HepG2 (cell line): ENCODE data around the gene SIVA1. TPM values are rescaled to one million over a fixed set of nuclear protein-coding genes. Genes with fewer than 3 reads are reported as not detected.

Experiments used
- ATAC-seq: fragments of 200-7000 bp; cut with Tn5 transposase; 3 replicates; pipeline ENCODE4 v1.9.1; 2020; ENCODE audit warnings: mild to moderate bottlenecking, moderate library complexity
- BruUV-seq: library from RNA; stranded (reverse); fragments of 400-500 nt; replicated peaks from 2 replicates; lab custom pipeline; 2021; lab: Mats Ljungman, UMichigan
- CTCF ChIA-PET: fragments of 300-600 bp; formaldehyde crosslinking; extraction: SDS; loops from one replicate; lab custom pipeline; 2021; ENCODE audit warnings: low total read pairs, inconsistent platforms, low intra/inter-chr PET ratio; lab: Yijun Ruan, JAX
- POLR2A ChIA-PET: fragments of 350-600 bp; sonication (Branson Sonifier 250); formaldehyde crosslinking; loops from one replicate; lab custom pipeline; 2020; ENCODE audit warnings: antibody characterized with exemption, inconsistent platforms; lab: Yijun Ruan, JAX
- DNase-seq: peaks from one replicate; pipeline ENCODE4 v3.0.0-alpha.2; 2015; ENCODE audit warnings: low spot score
- FAIRE-seq: peaks from 3 replicates; lab custom pipeline; 2011; peaks lifted over from hg19 to GRCh38; lab: Jason Lieb, UNC
- H2AFZ ChIP-seq: one replicate; pipeline ENCODE4 v1.6.1; 2011; ENCODE audit warnings: low read length, inconsistent platforms
- H3K27ac ChIP-seq: fragments of 300-600 bp; 3 replicates; pipeline ENCODE4 v1.8.0; 2011; ENCODE audit warnings: mixed run types, mild to moderate bottlenecking, mixed read lengths, low read length, inconsistent platforms; ENCODE audit not compliant: insufficient read depth; ENCODE audit errors: extremely low read length
- H3K27me3 ChIP-seq, 2 experiments: fragments of 200-600 bp in 1 of 2; 2 replicates in 1 of 2; 3 replicates in 1 of 2; pipeline versions ENCODE4 v1.6.0 to v1.8.0; 2011; ENCODE audit warnings: low read length in 2 of 2, mild to moderate bottlenecking in 2 of 2, moderate library complexity in 2 of 2, inconsistent platforms in 1 of 2; ENCODE audit not compliant: insufficient read depth in 2 of 2, control insufficient read depth in 1 of 2
- H3K36me3 ChIP-seq, 2 experiments: fragments of 200-600 bp in 1 of 2; replicated peaks in 1 of 2; 2 replicates in 1 of 2; 3 replicates in 1 of 2; pipeline versions ENCODE4 v1.5.1 to v1.8.0; 2011; ENCODE audit warnings: low read length in 2 of 2, inconsistent platforms in 1 of 2; ENCODE audit not compliant: insufficient read depth in 2 of 2, control insufficient read depth in 1 of 2
- H3K4me1 ChIP-seq: 2 replicates; pipeline ENCODE4 v1.5.1; 2012; ENCODE audit warnings: low read length, inconsistent platforms; ENCODE audit not compliant: insufficient read depth
- H3K4me2 ChIP-seq: 2 replicates; pipeline ENCODE4 v1.6.0; 2011; ENCODE audit warnings: low read depth, low read length, inconsistent platforms
- H3K4me3 ChIP-seq, 3 experiments: fragments of 200-600 bp in 1 of 3; sonication (generic), shearing (Covaris generic) in 1 of 3; replicated peaks in 1 of 3; 2 replicates each; pipeline ENCODE4 v1.5.1; 2011 to 2016; ENCODE audit warnings: low read length in 3 of 3, inconsistent platforms in 2 of 3, low read depth in 2 of 3, mild to moderate bottlenecking in 2 of 3, control low read depth in 1 of 3, mixed read lengths in 1 of 3; ENCODE audit not compliant: insufficient read depth in 1 of 3
- H3K79me2 ChIP-seq: one replicate; pipeline ENCODE4 v1.6.1; 2011; ENCODE audit warnings: low read length, inconsistent platforms; ENCODE audit not compliant: insufficient read depth
- H3K9ac ChIP-seq: 2 replicates; pipeline ENCODE4 v1.6.0; 2011; ENCODE audit warnings: mild to moderate bottlenecking, low read depth, low read length, inconsistent platforms; ENCODE audit not compliant: insufficient read depth
- H3K9me3 ChIP-seq: 2 replicates; pipeline ENCODE4 v1.5.1; 2012; ENCODE audit warnings: mild to moderate bottlenecking, low read length
- H4K20me1 ChIP-seq: 2 replicates; pipeline ENCODE4 v1.6.0; 2011; ENCODE audit warnings: inconsistent platforms, mild to moderate bottlenecking, low read length, moderate library complexity; ENCODE audit not compliant: insufficient read depth
- DMTF1 ChIP-seq: sonication (generic); formaldehyde crosslinking; IDR thresholded peaks from 2 replicates; pipeline ENCODE4 v1.4.0; 2020; ENCODE audit warnings: mild to moderate bottlenecking, missing genetic modification reagents
- PHB2 ChIP-seq: fragments of 450-650 bp; IDR thresholded peaks from 2 replicates; pipeline ENCODE4 v1.6.1; 2018; ENCODE audit not compliant: partially characterized antibody
- ZNF687 ChIP-seq: sonication (generic); formaldehyde crosslinking; IDR thresholded peaks from 2 replicates; pipeline ENCODE4 v1.5.1; 2020; ENCODE audit warnings: mild to moderate bottlenecking, missing genetic modification reagents, moderate library complexity
- WGBS: methylation state at CpG from one replicate; pipeline ENCODE4 v1.1.6; 2017; ENCODE audit warnings: low lambda C conversion rate; 5-methylcytosine and 5-hydroxymethylcytosine counted together
- in situ Hi-C: cut with HindIII; loops from 2 replicates; pipeline ENCODE4 v1.10.0; 2017; ENCODE audit warnings: low pct_unique_long_range_greater_than_20kb; ENCODE audit not compliant: extremely low pct_ligation_motif_present
- intact Hi-C: fragments of 100-400 bp; cut with micrococcal nuclease; formaldehyde crosslinking; loops from one replicate; pipeline ENCODE4 v1.10.0; 2022; ENCODE audit not compliant: unreplicated experiment
- polyA plus RNA-seq, 8 experiments: library from polyadenylated mRNA; depleted of rRNA in 3 of 8; stranded (reverse) in 7 of 8; unstranded in 1 of 8; fragments of >200 nt; fragmentation: Illumina TruSeq in 4 of 8; extraction: Trizol in 4 of 8; gene quantifications; 2 replicates each; pipeline versions ENCODE4 v1.2.1 to v1.2.3, GENCODE V29; 2011 to 2016; ENCODE audit warnings: low read depth in 4 of 8, missing spikeins in 1 of 8, mixed read lengths in 1 of 8; ENCODE audit not compliant: insufficient read depth in 1 of 8
- total RNA-seq, 5 experiments: library from RNA; depleted of rRNA; stranded (reverse); fragments of >200 nt; fragmentation: Illumina TruSeq; extraction: Trizol; gene quantifications; 2 replicates each; pipeline ENCODE4 v1.2.3, GENCODE V29; 2016; ENCODE audit warnings: low read depth in 1 of 5

SIVA1 gene
- total and polyA plus RNA-seq, 2 of the 13 experiments (the other 11 are each of a cell fraction or from before 2014, with no cell fraction given) = 123 to 186 TPM

GRCh38 chr14:104746071-104746545, 6.8 kb upstream of the SIVA1 start:
- no TSS peak for BruUV-seq
- ATAC-seq (no peak), FAIRE-seq (no peak), DNase-seq (no peak)
- CTCF ChIA-PET = no interaction called here
- H3K27ac ChIP-seq = no peak overlapping the region
- WGBS = 87% methylated on average over 11 of the region's 13 CpGs
- H3K79me2 ChIP-seq = no peaks in the 10 kb centered on the region
- H4K20me1 ChIP-seq = no peaks in the 10 kb centered on the region
- no peaks in the 10 kb centered on the region for H3K27me3 ChIP-seq
- POLR2A ChIA-PET = interaction anchor here (1.3 to 1.4 kb wide), 2 partner anchors 10 to 21 kb away, joined by 3 read pairs; no protein-coding TSS in a partner anchor
- in situ Hi-C loops (no loop called here), intact Hi-C loops (no loop called here)
- no peak overlapping the region for H3K4me3 ChIP-seq
- no peak overlapping the region for H3K4me2 ChIP-seq
- H3K4me1 ChIP-seq = peaks cover 64% of the 10 kb centered on the region
- H3K36me3 ChIP-seq = no peaks in the 10 kb centered on the region; a peak in 2 of 5 replicates
- H2AFZ ChIP-seq = no peak overlapping the region
- H3K9ac ChIP-seq = no peak overlapping the region
- TF ChIP-seq PHB2 (no peak), DMTF1 (no peak), ZNF687 (CRISPR knock-in tag) (peak; percentile 7; the same call in 1 of the 2 replicates)
- no peaks in the 10 kb centered on the region for H3K9me3 ChIP-seq
